ENCODE results near the gene COMT. TPM values are rescaled to one million over a fixed set of nuclear protein-coding genes. Genes with fewer than 3 reads are reported as not detected.

Gene COMT
- total RNA-seq, 1 experiment from 2014 or later: 96.0 TPM

DNA sequence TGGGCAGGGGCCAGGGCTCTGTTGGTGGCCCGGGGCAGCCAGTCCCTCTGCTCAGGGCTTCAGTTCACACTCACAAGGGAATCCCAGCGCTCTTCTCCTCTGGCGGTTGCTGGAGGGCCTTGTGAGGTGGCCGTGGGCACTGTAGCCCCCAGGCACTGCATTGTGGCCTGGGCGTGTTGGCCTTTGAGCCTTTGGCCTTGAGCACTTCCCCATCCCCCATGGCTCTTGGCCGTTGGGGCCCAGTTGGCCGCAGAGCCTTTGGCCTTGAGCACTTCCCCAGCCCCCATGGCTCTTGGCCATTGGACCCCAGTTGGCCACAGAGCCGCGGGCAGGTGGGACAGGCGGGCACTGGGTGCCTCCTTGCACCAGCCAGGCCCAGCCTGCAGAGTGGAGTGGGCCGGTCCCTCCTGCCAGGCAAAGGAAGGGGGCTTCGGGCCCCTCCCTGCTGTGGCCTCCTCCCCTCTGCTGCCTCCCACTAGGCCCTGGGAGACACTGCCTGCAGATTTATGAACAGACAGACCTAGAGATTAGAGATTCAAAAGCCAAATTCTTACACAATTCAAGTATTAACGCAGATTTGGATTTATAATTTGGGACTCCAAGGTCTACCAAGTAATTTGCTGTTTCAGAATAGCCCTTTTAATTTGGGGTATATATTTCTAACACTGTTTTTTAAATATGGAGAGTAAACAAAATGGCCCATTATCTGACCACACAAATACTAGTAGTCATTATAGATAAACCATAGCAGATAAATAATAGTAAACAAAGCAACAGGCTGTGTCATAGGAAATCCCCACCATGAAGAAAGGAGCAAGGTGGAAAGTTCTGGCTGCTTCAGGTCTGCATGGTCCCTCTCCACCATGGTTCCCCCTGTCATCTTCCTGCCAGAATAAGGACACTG, 18.3 kb downstream of the COMT start:
- Histone ChIP-seq H3K36me3 (ENCODE audit: control insufficient read depth, insufficient read depth, low read length) (peaks cover 3% of the 10 kb centered on the region), H3K4me3 (ENCODE audit: low read depth, low read length) (0 out of 2 replicates have a peak overlapping the region, but pooled peaks have one; percentile 18), H3K9me3 (no peaks in the 10 kb centered on the region), H3K4me1 (peaks cover 56% of the 10 kb centered on the region), H3K27me3 (replicated peaks; ENCODE audit: control insufficient read depth, insufficient read depth, low read length) (no peaks in the 10 kb centered on the region)
- H3K27ac Mint-ChIP-seq (ENCODE audit: unreplicated experiment): peak overlapping the region; percentile 86
- no peaks in the 10 kb centered on the region for H3K9me3 Mint-ChIP-seq (ENCODE audit: unreplicated experiment)
- TF ChIP-seq CTCF (IDR thresholded peaks at IDR 0.05; ENCODE audit: insufficient read depth in 1 of 2, low read depth in 1 of 2, low read length in 1 of 2, severe bottlenecking in 1 of 2, unreplicated experiment in 1 of 2): no peak
- POLR2A ChIA-PET: no interaction called here
- H3K4me1 Mint-ChIP-seq (ENCODE audit: low read depth, unreplicated experiment): peaks cover 13% of the 10 kb centered on the region
- no peaks in the 10 kb centered on the region for H3K27me3 Mint-ChIP-seq (ENCODE audit: insufficient read depth, unreplicated experiment)
- peaks cover 8% of the 10 kb centered on the region for H3K36me3 Mint-ChIP-seq (ENCODE audit: insufficient read depth, unreplicated experiment)
- CTCF ChIA-PET: interaction anchor here (1.4 kb wide), 1 partner anchor 11 kb away, joined by 7 read pairs; no protein-coding TSS in a partner anchor
- H3K4me3 Mint-ChIP-seq (ENCODE audit: unreplicated experiment): peak overlapping the region; percentile 70
- BruUV-seq (replicated peaks): no TSS peak
- DNase-seq: no peak
- intact Hi-C loops (cut with micrococcal nuclease; ENCODE audit: unreplicated experiment): loop anchor here (10.0 kb wide), 1 partner anchor 155 kb away; the partner anchor contains the start of genes RANBP1 and TRMT2A

GRCh38 chr22:19960491-19961200, 19.1 kb downstream of the COMT start:
- CTCF ChIA-PET: no interaction called here
- Mint-ChIP-seq H3K27ac (ENCODE audit: unreplicated experiment) (peak overlapping the region; percentile 24), H3K4me1 (ENCODE audit: low read depth, unreplicated experiment) (peaks cover 13% of the 10 kb centered on the region), H3K4me3 (ENCODE audit: unreplicated experiment) (no peak overlapping the region), H3K36me3 (ENCODE audit: insufficient read depth, unreplicated experiment) (peaks cover 8% of the 10 kb centered on the region), H3K27me3 (ENCODE audit: insufficient read depth, unreplicated experiment) (no peaks in the 10 kb centered on the region), H3K9me3 (ENCODE audit: unreplicated experiment) (no peaks in the 10 kb centered on the region)
- Histone ChIP-seq H3K36me3 (ENCODE audit: control insufficient read depth, insufficient read depth, low read length) (peaks cover 4% of the 10 kb centered on the region), H3K4me1 (peaks cover 57% of the 10 kb centered on the region), H3K4me3 (ENCODE audit: low read depth, low read length) (no peak overlapping the region), H3K9me3 (no peaks in the 10 kb centered on the region), H3K27me3 (replicated peaks; ENCODE audit: control insufficient read depth, insufficient read depth, low read length) (no peaks in the 10 kb centered on the region)
- BruUV-seq (replicated peaks): no TSS peak
- POLR2A ChIA-PET: no interaction called here
- DNase-seq: no peak
- intact Hi-C loops (cut with micrococcal nuclease; ENCODE audit: unreplicated experiment): loop anchor here (10.0 kb wide), 1 partner anchor 154 kb away; the partner anchor contains the start of genes RANBP1 and TRMT2A
- no peak for TF ChIP-seq CTCF (IDR thresholded peaks at IDR 0.05; ENCODE audit: insufficient read depth in 1 of 2, low read depth in 1 of 2, low read length in 1 of 2, severe bottlenecking in 1 of 2, unreplicated experiment in 1 of 2)

GRCh38 chr22:19961201-19961580, 19.6 kb downstream of the COMT start:
- Mint-ChIP-seq H3K9me3 (ENCODE audit: unreplicated experiment) (no peaks in the 10 kb centered on the region), H3K27me3 (ENCODE audit: insufficient read depth, unreplicated experiment) (no peaks in the 10 kb centered on the region), H3K36me3 (ENCODE audit: insufficient read depth, unreplicated experiment) (peaks cover 12% of the 10 kb centered on the region), H3K4me3 (ENCODE audit: unreplicated experiment) (no peak overlapping the region), H3K27ac (ENCODE audit: unreplicated experiment) (no peak overlapping the region), H3K4me1 (ENCODE audit: low read depth, unreplicated experiment) (peaks cover 13% of the 10 kb centered on the region)
- Histone ChIP-seq H3K4me1 (peaks cover 57% of the 10 kb centered on the region), H3K9me3 (no peaks in the 10 kb centered on the region), H3K36me3 (ENCODE audit: control insufficient read depth, insufficient read depth, low read length) (peaks cover 4% of the 10 kb centered on the region), H3K4me3 (ENCODE audit: low read depth, low read length) (no peak overlapping the region), H3K27me3 (replicated peaks; ENCODE audit: control insufficient read depth, insufficient read depth, low read length) (no peaks in the 10 kb centered on the region)
- BruUV-seq (replicated peaks): no TSS peak
- ChIA-PET POLR2A (no interaction called here), CTCF (no interaction called here)
- no peak for TF ChIP-seq CTCF (IDR thresholded peaks at IDR 0.05; ENCODE audit: insufficient read depth in 1 of 2, low read depth in 1 of 2, low read length in 1 of 2, severe bottlenecking in 1 of 2, unreplicated experiment in 1 of 2)
- intact Hi-C loops (cut with micrococcal nuclease; ENCODE audit: unreplicated experiment): loop anchor here (10.0 kb wide), 1 partner anchor 154 kb away; the partner anchor contains the start of genes RANBP1 and TRMT2A
- no peak for DNase-seq

Measured in Caco-2 (cell line).